DND-41 (cell line): ENCODE results near the gene MYOCOS.
"Not testable (repeated sequence)": the region's sequence is repeated elsewhere in the genome, so short reads cannot be mapped to it uniquely, and the experiment has no call there.

Source experiments
- ATAC-seq: fragments of 200-7000 bp; cut with Tn5 transposase; 3 replicates; pipeline ENCODE4 v1.9.1; 2021; ENCODE audit warnings: low read depth; ENCODE audit not compliant: insufficient read depth
- DNase-seq: peaks from one replicate; pipeline ENCODE4 v3.0.0-alpha.2; 2020
- H2AFZ ChIP-seq: 2 replicates; pipeline ENCODE4 v1.6.0; 2012; ENCODE audit warnings: low read depth, low read length
- H3K27ac ChIP-seq: 2 replicates; pipeline ENCODE4 v1.5.1; 2012; ENCODE audit warnings: low read length, inconsistent platforms
- H3K27me3 ChIP-seq: fragments of 200-600 bp; sonication (generic); 2 replicates; pipeline ENCODE4 v1.6.0; 2012; ENCODE audit warnings: low read length, mild to moderate bottlenecking, inconsistent platforms; ENCODE audit not compliant: insufficient read depth, poor library complexity
- H3K36me3 ChIP-seq: 2 replicates; pipeline ENCODE4 v1.5.1; 2012; ENCODE audit warnings: low read length, inconsistent platforms; ENCODE audit not compliant: insufficient read depth
- H3K4me1 ChIP-seq: 2 replicates; pipeline ENCODE4 v1.5.1; 2012; ENCODE audit warnings: mild to moderate bottlenecking, low read length; ENCODE audit not compliant: insufficient read depth
- H3K4me2 ChIP-seq: 2 replicates; pipeline ENCODE4 v1.6.0; 2012; ENCODE audit warnings: mild to moderate bottlenecking, moderate library complexity, low read length, inconsistent platforms; ENCODE audit not compliant: insufficient read depth
- H3K4me3 ChIP-seq, 2 experiments: fragments of 200-600 bp in 1 of 2; shearing (Covaris generic) in 1 of 2; 2 replicates each; pipeline ENCODE4 v1.5.1; 2012 to 2016; ENCODE audit warnings: inconsistent platforms in 2 of 2, low read length in 2 of 2, mild to moderate bottlenecking in 2 of 2, low read depth in 1 of 2, moderate library complexity in 1 of 2
- H3K79me2 ChIP-seq: 2 replicates; pipeline ENCODE4 v1.6.0; 2012; ENCODE audit warnings: low read length, inconsistent platforms; ENCODE audit not compliant: insufficient read depth
- H3K9ac ChIP-seq: 2 replicates; pipeline ENCODE4 v1.6.0; 2012; ENCODE audit warnings: low read depth, mild to moderate bottlenecking, inconsistent platforms, low read length, moderate library complexity
- H3K9me3 ChIP-seq: 2 replicates; pipeline ENCODE4 v1.5.1; 2012; ENCODE audit warnings: low read length, moderate library complexity, mild to moderate bottlenecking, inconsistent platforms; ENCODE audit not compliant: insufficient read depth, severe bottlenecking
- H4K20me1 ChIP-seq: 2 replicates; pipeline ENCODE4 v1.6.0; 2012; ENCODE audit warnings: low read length; ENCODE audit not compliant: insufficient read depth
- EZH2 ChIP-seq: IDR thresholded peaks from 3 replicates; pipeline ENCODE4 v1.6.1; 2012; ENCODE audit warnings: borderline replicate concordance, low read depth, mild to moderate bottlenecking, moderate library complexity, low read length, inconsistent platforms; ENCODE audit not compliant: severe bottlenecking
- TF ChIP-seq, protein P1 (sequence below): IDR thresholded peaks from 2 replicates; pipeline ENCODE4 v1.5.1; 2012; ENCODE audit warnings: borderline replicate concordance, low read length, moderate library complexity, mild to moderate bottlenecking; ENCODE audit not compliant: poor library complexity, severe bottlenecking; ENCODE audit errors: extremely low read depth

The MYOCOS gene

DNA sequence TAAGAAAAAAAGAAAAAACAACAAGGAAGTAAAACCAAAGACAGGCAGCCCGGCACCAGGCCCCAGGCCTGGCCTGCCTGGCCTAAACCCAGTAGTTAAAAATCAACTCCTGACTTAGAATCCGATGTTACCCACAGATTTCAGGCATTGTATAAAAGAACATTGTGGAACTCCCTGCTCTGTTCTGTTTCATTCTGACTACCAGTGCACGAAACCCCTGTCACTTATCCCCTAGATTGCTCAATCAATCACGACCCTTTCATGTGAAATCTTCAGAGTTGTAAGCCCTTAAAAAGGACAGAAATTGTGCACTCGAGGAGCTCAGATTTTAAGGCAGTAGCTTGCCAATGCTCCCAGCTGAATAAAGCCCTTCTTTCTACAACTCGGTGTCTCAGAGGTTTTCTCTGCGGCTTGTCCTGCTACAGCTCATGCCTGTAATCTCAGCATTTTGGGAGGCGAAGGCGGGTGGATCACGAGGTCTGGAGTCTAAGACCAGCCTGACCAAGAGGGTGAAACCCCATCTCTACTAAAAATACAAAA, 15.6 kb upstream of the MYOCOS start:
- no peaks in the 10 kb centered on the region for H3K9me3 ChIP-seq
- H3K4me2 ChIP-seq, result no peak overlapping the region
- no peak overlapping the region for H3K27ac ChIP-seq
- H4K20me1 ChIP-seq, result no peaks in the 10 kb centered on the region
- H3K9ac ChIP-seq, result no peak overlapping the region
- no peaks in the 10 kb centered on the region for H3K27me3 ChIP-seq
- no peak overlapping the region for H3K4me3 ChIP-seq
- no peaks in the 10 kb centered on the region for H3K36me3 ChIP-seq
- ATAC-seq (no peak), DNase-seq (no peak)
- no peak overlapping the region for H2AFZ ChIP-seq
- no peaks in the 10 kb centered on the region for H3K79me2 ChIP-seq
- no peaks in the 10 kb centered on the region for H3K4me1 ChIP-seq
- TF ChIP-seq EZH2, result no peak
- TF ChIP-seq, protein P1, sequence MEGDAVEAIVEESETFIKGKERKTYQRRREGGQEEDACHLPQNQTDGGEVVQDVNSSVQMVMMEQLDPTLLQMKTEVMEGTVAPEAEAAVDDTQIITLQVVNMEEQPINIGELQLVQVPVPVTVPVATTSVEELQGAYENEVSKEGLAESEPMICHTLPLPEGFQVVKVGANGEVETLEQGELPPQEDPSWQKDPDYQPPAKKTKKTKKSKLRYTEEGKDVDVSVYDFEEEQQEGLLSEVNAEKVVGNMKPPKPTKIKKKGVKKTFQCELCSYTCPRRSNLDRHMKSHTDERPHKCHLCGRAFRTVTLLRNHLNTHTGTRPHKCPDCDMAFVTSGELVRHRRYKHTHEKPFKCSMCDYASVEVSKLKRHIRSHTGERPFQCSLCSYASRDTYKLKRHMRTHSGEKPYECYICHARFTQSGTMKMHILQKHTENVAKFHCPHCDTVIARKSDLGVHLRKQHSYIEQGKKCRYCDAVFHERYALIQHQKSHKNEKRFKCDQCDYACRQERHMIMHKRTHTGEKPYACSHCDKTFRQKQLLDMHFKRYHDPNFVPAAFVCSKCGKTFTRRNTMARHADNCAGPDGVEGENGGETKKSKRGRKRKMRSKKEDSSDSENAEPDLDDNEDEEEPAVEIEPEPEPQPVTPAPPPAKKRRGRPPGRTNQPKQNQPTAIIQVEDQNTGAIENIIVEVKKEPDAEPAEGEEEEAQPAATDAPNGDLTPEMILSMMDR, result no peak

DNA sequence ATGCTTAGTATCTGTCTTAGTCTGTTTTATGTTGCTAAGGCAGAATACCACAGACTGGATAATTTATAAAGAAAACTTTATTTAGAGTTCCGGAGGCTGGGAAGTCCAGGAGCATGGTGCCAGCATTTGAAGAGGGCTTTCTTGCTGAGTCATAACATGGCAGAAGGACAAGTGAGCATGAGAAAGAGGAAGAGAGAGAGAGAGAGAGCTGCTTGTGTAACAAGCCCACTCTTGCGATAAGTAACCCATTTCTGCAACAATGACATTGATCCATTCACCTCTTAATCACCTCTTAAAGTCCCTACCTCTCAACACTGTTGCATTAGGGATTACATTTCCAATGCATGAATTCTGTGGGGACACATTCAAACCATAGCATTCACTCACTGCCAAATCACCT, 11.7 kb upstream of the MYOCOS start:
- Histone ChIP-seq H3K9ac (no peak overlapping the region), H3K9me3 (no peaks in the 10 kb centered on the region), H3K4me1 (no peaks in the 10 kb centered on the region), H4K20me1 (no peaks in the 10 kb centered on the region), H2AFZ (no peak overlapping the region), H3K27ac (no peak overlapping the region), H3K4me3 (no peak overlapping the region), H3K79me2 (no peaks in the 10 kb centered on the region), H3K36me3 (no peaks in the 10 kb centered on the region), H3K27me3 (no peaks in the 10 kb centered on the region), H3K4me2 (no peak overlapping the region)
- no peak for ATAC-seq
- TF ChIP-seq, protein P1, result no peak
- TF ChIP-seq EZH2, result no peak
- no peak for DNase-seq

- Histone ChIP-seq H3K4me2 (no peak overlapping the region), H3K9me3 (no peaks in the 10 kb centered on the region), H3K4me3 (no peak overlapping the region), H3K79me2 (no peaks in the 10 kb centered on the region), H2AFZ (no peak overlapping the region), H4K20me1 (no peaks in the 10 kb centered on the region), H3K36me3 (no peaks in the 10 kb centered on the region), H3K27ac (no peak overlapping the region), H3K9ac (no peak overlapping the region), H3K4me1 (no peaks in the 10 kb centered on the region), H3K27me3 (no peaks in the 10 kb centered on the region)
- TF ChIP-seq EZH2, result no peak
- TF ChIP-seq, protein P1, result no peak
- DNase-seq, result no peak
- ATAC-seq, result no peak
These were observed 10.7 kb upstream of the MYOCOS start for GRCh38 chr1:171611306-171611705.

GRCh38 chr1:171613282-171613681, 8.8 kb upstream of the MYOCOS start:
- ATAC-seq (no peak), DNase-seq (no peak)
- TF ChIP-seq, protein P1, result no peak
- TF ChIP-seq EZH2, result no peak
- Histone ChIP-seq H3K9ac (no peak overlapping the region), H4K20me1 (no peaks in the 10 kb centered on the region), H3K4me3 (no peak overlapping the region), H2AFZ (no peak overlapping the region), H3K36me3 (no peaks in the 10 kb centered on the region), H3K27me3 (no peaks in the 10 kb centered on the region), H3K4me1 (no peaks in the 10 kb centered on the region), H3K27ac (no peak overlapping the region), H3K4me2 (no peak overlapping the region), H3K79me2 (no peaks in the 10 kb centered on the region), H3K9me3 (no peaks in the 10 kb centered on the region)

GRCh38 chr1:171615122-171615906, 6.7 kb upstream of the MYOCOS start:
- not testable (repeated sequence) for DNase-seq, H3K4me1 ChIP-seq, H3K36me3 ChIP-seq, H3K79me2 ChIP-seq, H3K9me3 ChIP-seq, H3K4me2 ChIP-seq, H3K27ac ChIP-seq, H2AFZ ChIP-seq, H3K4me3 ChIP-seq, ATAC-seq, H3K9ac ChIP-seq, H4K20me1 ChIP-seq, H3K27me3 ChIP-seq
